Fibroblast of lung (primary cell): ENCODE measurements around the gene C2CD4A.

Experiments
- CTCF ChIP-seq, 2 donors: IDR thresholded peaks in 1 of 2; conservative IDR thresholded peaks in 1 of 2; 1 replicate in 1 of 2; 2 replicates in 1 of 2; pipeline ENCODE4 v1.5.1; 2011 to 2012; ENCODE audit warnings: low read length in 2 of 2, control low read depth in 1 of 2, inconsistent platforms in 1 of 2, low read depth in 1 of 2, mild to moderate bottlenecking in 1 of 2
- EZH2 ChIP-seq: IDR thresholded peaks from 2 replicates; pipeline ENCODE4 v1.5.1; 2012; ENCODE audit warnings: low read length, control low read depth, mild to moderate bottlenecking; ENCODE audit errors: missing control alignments

GRCh38 chr15:62027263-62027565 lies 39.6 kb upstream of the C2CD4A start:
- TF ChIP-seq CTCF (conservative IDR thresholded peaks at IDR 0.05 in 1 of 2, IDR thresholded peaks at IDR 0.05 in 1 of 2; ENCODE audit: low read depth in 1 of 2, low read length in 2 of 2) (no peak), EZH2 (no peak)
